GM19467 (cell line): ENCODE measurements around the gene TOLLIP.
"Not testable (repeated sequence)": the region's sequence is repeated elsewhere in the genome, so short reads cannot be mapped to it uniquely, and the experiment has no call there.

Experiments used
- ATAC-seq: cut with Tn5 transposase; IDR thresholded peaks from one replicate; pipeline ENCODE4 v1.9.1; 2021; ENCODE audit warnings: mild to moderate bottlenecking, moderate library complexity; ENCODE audit not compliant: unreplicated experiment

Gene TOLLIP

DNA sequence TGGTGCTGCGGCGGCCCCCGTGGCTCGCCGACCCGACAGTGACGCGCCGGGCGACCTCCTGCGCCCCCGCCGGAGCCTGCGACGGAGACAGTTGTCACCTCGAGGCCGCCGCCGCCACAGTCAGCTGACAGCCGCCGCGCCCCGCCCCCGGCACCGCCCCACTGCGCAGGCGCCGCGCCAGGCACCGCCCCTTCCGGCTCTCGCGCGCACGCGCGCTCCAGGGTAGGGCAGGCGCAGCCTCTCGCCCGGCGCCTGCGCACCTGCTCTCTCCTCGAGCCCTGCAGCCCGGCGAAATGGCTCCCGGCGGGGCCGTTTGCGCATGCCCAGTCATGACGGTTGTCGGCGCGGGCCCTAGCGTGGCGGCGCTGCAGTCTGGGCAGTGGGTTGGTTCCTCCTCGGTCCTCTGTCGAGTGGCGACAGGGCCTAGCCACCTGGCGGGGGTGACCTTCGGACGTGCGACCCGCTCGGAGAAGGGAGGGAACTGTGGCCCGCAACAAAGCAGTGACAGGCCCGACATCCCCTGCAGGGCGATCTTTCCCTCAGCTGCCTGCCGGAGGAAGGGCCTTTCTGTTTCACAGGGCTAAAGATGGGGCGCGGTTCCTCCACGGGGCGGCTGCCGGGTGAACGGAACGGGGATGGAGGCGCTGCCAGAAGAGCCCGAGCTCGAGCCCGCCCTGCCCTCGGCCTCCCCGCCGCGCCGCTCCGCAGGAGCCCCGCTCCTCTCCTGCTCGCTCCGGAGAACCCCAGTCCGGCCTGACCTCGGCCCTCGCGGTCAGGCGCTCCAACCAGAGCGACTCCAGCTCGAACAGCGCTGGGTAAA lies at the start of gene TOLLIP:
Gene TOLLIP (minus strand): TSS at position 135 of the 820 bp plus-strand sequence. CDS start 134 bp downstream, at position 1.
- peak; percentile 62 for ATAC-seq

- not testable (repeated sequence) for ATAC-seq
Observed at GRCh38 chr11:1358931-1359330, 49.5 kb upstream of the TOLLIP start.

GRCh38 chr11:1358286-1358685 lies 48.9 kb upstream of the TOLLIP start:
- ATAC-seq: no peak

DNA sequence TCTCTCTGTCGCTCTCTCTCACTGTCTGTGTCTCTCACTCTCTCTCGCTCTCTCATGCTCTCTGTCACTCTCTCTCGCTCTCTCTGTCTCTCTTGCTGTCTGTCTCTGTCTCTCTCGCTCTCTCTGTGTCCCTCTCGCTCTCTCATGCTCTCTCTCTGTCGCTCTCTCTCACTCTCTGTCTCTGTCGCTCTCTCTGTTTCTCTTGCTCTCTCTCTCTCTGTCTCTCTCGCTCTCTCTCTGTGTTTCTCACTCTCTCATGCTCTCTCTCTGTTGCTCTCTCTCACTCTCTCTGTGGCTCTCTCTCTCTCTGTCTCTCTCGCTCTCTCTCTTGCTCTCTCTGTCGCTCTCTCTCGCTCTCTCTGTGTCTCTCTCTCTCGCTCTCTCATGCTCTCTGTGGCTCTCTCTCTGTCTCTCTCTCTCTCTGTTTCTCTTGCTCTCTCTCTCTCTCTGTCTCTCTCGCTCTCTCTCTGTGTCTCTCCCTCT lies 47.1 kb upstream of the TOLLIP start:
- ATAC-seq: no peak

GRCh38 chr11:1356007-1356435 lies 46.6 kb upstream of the TOLLIP start:
- ATAC-seq: no peak

DNA sequence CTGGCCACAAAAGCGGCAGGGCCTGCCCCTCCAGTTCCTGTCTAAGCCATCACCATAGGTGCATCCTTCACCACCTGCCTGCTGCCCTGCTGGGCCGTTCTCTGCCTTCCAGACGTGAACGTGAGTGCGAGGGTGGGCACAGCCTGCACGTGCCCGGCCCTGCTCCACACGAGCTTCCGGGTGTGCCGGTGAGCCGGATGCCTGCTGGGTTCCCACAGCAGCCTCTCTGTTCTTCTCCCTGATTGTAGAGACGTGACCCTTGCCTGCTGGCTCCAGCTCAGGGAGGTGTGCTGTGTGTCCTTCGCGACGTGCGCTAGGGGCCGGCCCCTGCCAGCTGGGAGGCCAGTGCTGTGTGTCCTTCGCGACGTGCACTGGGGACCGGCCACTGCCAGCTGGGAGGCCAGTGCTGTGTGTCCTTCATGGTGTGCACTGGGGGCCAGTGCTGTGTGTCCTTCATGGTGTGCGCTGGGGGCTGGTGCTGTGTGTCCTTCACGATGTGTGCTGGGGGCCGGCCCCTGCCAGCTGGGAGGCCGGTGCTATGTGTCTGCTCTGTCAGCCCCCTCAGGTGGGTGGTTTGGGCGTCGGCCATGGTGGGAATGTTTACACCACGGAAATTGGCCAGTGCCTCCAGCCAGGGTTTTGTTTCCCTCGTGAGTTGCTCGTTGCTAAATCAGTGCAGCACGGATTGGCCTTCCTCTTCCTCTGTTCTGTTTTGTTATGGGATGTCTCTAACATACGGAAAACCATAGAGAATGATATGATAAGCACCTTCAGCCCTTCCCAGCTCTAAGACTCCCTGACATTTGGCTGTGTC lies 44.9 kb upstream of the TOLLIP start:
- no peak for ATAC-seq

- ATAC-seq: no peak
Observed at GRCh38 chr11:1353383-1354124, 44.1 kb upstream of the TOLLIP start.

- no peak for ATAC-seq
Observed at GRCh38 chr11:1352696-1353382, 43.4 kb upstream of the TOLLIP start.

DNA sequence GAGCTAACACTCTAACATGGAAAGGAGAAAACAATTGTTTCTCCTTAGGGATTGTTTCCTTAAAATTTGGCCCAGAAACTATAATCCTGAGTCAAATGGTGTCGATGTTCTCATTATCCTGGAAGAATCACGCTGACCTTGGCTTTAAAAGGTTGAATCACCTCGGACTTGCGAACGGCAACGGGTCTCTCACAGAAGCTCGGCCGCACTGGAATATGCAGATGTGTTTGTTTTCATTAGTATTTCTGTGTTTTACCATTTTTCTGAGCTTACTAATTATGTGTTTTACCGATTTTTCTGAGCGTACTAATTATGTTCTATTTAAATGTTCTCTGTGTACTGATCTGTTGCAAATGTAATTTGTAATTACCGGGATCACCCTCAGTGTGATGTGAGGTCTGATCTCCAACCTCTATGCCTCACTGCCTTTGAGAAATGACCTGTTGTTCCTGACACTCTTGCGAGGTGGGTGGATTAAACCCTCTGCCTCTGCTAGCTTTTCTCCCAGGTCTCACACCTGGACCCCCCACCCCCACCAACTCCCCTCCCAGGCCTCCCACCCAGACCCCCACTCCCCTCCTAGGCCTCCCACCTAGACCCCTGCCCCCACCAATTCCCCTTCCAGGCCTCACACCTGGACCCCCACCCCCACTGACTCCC lies 42.0 kb upstream of the TOLLIP start:
- ATAC-seq: no peak

GRCh38 chr11:1350086-1350725 lies 40.8 kb upstream of the TOLLIP start:
- ATAC-seq: no peak

DNA sequence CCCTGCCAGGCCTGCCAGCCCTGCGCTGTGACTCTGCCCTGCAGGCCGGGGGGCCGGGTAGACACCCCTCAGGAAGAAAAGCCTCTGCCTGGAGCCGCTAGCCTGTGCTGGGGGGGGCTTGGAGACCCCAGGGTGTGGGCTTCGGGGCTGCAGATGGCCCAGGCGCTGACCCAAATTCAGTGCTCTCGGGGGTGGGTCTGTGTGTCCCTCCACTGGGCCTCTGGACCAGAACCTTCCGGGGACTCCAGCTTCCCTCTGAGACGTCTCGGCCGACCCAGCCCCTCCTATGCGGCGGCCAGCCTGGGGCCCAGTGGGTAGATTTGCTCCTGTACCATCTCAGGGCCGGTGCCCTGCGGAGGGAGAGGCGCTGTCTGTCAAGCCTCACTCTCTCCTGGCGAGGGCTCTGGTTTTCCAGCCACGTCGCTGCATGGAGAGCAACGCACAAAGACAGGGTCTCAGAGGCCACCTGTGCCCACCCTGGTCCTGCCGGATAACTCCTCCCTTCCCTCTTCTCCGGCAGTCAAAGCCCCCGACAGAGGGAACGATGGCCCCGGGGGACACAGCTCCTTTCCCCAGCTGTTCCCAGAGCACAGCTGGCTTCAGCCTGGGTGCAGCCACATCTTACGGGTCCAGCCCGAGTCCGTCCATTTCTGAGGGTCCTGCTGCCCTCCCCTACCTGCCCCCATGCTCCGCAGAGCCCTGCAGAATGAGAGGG lies 40.1 kb upstream of the TOLLIP start:
- ATAC-seq: no peak

GRCh38 chr11:1348796-1349326 lies 39.4 kb upstream of the TOLLIP start:
- ATAC-seq: no peak

GRCh38 chr11:1348146-1348795 lies 38.8 kb upstream of the TOLLIP start:
- no peak for ATAC-seq

DNA sequence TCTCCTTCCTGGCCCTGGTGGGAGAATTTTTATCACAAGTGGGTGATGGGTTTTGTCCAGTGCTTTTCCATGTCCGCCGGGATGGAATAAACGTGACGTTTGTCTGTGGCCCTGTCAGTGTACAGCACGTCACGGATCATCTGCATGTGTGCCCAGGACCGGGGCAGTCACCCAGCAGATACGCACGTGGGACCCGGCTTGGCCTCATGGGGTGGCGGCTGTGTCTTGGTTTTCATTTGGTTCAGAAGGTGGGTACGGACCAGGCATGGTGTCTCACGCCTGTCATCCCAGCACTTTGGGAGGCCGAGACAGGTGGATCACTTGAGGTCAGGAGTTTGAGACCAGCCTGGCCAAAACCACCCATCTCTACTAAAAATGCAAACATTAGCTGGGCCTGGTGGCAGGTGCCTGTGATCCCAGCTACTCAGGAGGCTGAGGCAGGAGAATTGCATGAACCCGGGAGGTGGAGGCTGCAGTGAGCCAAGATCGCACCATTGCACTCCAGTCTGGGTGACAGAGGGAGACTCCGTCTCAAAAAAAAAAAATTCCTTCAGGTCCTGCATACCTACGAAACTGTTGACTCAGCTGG lies 38.1 kb upstream of the TOLLIP start:
- not testable (repeated sequence) for ATAC-seq

DNA sequence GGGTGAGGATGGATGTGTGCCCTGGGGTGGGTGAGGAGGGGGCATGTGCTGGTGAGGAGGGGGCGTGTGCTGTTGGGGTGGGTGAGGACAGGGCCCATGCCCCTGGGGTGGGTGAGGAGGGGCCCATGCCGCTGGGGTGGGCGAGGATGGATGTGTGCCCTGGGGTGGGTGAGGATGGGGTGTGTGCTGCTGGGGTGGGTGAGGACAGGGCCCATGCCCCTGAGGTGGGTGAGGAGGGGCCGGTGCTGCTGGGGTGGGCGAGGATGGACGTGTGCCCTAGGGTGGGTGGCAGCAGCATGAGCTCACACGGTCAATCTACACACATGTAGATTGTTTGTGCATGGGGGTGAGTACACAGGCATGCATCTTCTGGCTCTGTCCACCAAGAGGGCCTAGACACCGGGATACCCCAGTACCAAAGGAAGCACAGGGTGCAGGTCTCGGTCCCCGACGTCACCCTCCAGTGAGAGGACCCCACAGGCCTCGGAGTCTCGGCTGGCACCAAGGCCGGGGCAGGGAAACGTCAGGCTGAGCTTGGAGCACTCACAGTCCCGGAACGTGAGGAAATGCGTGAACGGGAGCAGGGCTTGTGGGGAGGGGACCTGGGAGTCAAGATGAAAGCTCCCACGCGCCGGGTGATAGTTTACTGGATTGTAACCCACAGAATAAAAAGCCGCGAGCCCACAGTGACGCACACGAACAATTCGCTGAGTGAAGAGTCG lies 37.4 kb upstream of the TOLLIP start:
- ATAC-seq: no peak

DNA sequence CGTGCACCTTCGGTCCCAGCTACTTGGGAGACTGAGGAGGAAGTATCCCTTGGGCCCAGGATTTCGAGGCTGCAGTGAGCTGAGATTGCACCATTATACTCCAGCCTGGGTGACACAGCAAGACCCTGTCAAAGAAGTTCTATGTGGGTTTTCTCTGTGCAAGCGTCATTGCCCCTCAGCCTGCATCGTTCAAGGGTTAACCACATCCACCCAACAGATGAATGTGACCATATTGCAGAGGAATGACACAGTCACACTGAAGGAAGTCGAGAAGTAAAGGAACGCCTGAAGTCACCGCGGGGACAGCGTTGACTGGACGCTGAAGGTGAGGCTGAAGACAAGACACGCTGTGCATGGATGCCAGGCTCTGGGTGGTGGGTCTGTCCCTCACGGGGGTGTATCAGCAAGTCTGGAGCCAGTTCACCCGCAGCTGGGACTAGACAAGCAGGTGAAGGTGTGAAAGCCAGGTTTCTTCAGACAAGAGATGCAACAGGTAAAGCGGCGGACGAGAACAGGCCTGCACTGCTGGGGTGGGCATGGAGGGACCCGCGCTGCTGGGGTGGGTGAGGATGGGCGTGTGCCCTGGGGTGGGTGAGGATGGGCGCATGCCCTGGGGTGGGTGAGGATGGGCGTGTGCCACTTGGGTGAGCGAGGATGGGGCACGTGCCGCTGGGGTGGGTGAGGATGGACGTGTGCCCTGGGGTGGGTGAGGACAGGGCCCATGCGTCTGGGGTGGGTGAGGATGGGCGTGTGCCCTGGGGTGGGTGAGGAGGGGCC lies 36.5 kb upstream of the TOLLIP start:
- no peak for ATAC-seq
